ENCODE results near the gene PTH2R. TPM values are rescaled to one million over a fixed set of nuclear protein-coding genes. Genes with fewer than 3 reads are reported as not detected.

The PTH2R gene
- total and polyA plus RNA-seq, 2 experiments from 2014 or later: 0.18 to 0.38 TPM

DNA sequence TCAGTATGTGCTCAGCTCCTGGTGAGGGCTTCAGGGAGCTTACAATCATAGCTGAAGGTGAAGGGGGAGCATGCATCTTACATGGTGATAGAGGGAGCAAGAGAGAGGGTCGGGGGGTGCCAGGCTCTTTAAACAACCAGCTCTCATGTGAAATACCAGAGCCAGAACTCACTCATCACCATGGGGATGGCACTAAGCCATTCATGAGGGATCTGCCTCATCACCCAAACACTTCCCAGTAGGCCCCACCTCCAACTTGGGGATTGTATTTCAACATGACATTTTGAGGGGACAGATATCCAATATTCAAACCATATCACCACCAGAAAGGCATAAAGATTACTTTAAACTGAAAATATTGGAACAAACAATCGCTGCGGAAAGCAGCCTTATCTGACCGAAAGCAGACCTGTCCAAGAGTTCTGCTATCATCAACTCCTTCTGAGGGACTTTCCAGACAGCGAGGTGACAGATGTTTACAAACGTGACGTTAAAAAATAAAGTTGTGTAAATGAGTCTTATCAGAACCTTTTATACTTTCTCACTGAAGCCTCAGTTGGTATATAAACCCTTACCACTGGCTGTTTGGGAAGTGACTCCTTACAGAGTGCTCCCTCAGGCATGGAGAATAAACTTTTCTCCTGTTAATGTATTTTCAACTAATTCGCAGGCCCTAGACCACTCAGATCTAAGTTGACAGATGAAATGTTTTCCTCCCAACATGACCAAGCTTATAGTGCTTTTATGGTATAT lies 35.5 kb upstream of the PTH2R start (continued):
- TF ChIP-seq, protein P1, sequence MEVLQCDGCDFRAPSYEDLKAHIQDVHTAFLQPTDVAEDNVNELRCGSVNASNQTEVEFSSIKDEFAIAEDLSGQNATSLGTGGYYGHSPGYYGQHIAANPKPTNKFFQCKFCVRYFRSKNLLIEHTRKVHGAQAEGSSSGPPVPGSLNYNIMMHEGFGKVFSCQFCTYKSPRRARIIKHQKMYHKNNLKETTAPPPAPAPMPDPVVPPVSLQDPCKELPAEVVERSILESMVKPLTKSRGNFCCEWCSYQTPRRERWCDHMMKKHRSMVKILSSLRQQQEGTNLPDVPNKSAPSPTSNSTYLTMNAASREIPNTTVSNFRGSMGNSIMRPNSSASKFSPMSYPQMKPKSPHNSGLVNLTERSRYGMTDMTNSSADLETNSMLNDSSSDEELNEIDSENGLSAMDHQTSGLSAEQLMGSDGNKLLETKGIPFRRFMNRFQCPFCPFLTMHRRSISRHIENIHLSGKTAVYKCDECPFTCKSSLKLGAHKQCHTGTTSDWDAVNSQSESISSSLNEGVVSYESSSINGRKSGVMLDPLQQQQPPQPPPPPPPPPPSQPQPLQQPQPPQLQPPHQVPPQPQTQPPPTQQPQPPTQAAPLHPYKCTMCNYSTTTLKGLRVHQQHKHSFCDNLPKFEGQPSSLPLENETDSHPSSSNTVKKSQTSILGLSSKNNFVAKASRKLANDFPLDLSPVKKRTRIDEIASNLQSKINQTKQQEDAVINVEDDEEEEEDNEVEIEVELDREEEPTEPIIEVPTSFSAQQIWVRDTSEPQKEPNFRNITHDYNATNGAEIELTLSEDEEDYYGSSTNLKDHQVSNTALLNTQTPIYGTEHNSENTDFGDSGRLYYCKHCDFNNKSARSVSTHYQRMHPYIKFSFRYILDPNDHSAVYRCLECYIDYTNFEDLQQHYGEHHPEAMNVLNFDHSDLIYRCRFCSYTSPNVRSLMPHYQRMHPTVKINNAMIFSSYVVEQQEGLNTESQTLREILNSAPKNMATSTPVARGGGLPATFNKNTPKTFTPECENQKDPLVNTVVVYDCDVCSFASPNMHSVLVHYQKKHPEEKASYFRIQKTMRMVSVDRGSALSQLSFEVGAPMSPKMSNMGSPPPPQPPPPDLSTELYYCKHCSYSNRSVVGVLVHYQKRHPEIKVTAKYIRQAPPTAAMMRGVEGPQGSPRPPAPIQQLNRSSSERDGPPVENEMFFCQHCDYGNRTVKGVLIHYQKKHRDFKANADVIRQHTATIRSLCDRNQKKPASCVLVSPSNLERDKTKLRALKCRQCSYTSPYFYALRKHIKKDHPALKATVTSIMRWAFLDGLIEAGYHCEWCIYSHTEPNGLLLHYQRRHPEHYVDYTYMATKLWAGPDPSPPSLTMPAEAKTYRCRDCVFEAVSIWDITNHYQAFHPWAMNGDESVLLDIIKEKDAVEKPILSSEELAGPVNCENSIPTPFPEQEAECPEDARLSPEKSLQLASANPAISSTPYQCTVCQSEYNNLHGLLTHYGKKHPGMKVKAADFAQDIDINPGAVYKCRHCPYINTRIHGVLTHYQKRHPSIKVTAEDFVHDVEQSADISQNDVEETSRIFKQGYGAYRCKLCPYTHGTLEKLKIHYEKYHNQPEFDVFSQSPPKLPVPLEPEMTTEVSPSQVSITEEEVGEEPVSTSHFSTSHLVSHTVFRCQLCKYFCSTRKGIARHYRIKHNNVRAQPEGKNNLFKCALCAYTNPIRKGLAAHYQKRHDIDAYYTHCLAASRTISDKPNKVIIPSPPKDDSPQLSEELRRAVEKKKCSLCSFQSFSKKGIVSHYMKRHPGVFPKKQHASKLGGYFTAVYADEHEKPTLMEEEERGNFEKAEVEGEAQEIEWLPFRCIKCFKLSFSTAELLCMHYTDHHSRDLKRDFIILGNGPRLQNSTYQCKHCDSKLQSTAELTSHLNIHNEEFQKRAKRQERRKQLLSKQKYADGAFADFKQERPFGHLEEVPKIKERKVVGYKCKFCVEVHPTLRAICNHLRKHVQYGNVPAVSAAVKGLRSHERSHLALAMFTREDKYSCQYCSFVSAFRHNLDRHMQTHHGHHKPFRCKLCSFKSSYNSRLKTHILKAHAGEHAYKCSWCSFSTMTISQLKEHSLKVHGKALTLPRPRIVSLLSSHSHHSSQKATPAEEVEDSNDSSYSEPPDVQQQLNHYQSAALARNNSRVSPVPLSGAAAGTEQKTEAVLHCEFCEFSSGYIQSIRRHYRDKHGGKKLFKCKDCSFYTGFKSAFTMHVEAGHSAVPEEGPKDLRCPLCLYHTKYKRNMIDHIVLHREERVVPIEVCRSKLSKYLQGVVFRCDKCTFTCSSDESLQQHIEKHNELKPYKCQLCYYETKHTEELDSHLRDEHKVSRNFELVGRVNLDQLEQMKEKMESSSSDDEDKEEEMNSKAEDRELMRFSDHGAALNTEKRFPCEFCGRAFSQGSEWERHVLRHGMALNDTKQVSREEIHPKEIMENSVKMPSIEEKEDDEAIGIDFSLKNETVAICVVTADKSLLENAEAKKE (CRISPR knock-in tag; IDR thresholded peaks at IDR 0.05): no peak
- no peak for TF ChIP-seq ZNF114 (CRISPR knock-in tag; IDR thresholded peaks at IDR 0.05)
- no peak for TF ChIP-seq CREB1 (CRISPR knock-in tag; IDR thresholded peaks at IDR 0.05; ENCODE audit: low read depth)
- TF ChIP-seq EZH2phosphoT487 (IDR thresholded peaks at IDR 0.05; ENCODE audit: unreplicated experiment): no peak
- TF ChIP-seq ZNF331 (CRISPR knock-in tag; IDR thresholded peaks at IDR 0.05; ENCODE audit: low read depth): no peak
- TF ChIP-seq, protein P2, sequence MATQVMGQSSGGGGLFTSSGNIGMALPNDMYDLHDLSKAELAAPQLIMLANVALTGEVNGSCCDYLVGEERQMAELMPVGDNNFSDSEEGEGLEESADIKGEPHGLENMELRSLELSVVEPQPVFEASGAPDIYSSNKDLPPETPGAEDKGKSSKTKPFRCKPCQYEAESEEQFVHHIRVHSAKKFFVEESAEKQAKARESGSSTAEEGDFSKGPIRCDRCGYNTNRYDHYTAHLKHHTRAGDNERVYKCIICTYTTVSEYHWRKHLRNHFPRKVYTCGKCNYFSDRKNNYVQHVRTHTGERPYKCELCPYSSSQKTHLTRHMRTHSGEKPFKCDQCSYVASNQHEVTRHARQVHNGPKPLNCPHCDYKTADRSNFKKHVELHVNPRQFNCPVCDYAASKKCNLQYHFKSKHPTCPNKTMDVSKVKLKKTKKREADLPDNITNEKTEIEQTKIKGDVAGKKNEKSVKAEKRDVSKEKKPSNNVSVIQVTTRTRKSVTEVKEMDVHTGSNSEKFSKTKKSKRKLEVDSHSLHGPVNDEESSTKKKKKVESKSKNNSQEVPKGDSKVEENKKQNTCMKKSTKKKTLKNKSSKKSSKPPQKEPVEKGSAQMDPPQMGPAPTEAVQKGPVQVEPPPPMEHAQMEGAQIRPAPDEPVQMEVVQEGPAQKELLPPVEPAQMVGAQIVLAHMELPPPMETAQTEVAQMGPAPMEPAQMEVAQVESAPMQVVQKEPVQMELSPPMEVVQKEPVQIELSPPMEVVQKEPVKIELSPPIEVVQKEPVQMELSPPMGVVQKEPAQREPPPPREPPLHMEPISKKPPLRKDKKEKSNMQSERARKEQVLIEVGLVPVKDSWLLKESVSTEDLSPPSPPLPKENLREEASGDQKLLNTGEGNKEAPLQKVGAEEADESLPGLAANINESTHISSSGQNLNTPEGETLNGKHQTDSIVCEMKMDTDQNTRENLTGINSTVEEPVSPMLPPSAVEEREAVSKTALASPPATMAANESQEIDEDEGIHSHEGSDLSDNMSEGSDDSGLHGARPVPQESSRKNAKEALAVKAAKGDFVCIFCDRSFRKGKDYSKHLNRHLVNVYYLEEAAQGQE (IDR thresholded peaks at IDR 0.05; ENCODE audit: unreplicated experiment): no peak
- TF ChIP-seq, protein P3, sequence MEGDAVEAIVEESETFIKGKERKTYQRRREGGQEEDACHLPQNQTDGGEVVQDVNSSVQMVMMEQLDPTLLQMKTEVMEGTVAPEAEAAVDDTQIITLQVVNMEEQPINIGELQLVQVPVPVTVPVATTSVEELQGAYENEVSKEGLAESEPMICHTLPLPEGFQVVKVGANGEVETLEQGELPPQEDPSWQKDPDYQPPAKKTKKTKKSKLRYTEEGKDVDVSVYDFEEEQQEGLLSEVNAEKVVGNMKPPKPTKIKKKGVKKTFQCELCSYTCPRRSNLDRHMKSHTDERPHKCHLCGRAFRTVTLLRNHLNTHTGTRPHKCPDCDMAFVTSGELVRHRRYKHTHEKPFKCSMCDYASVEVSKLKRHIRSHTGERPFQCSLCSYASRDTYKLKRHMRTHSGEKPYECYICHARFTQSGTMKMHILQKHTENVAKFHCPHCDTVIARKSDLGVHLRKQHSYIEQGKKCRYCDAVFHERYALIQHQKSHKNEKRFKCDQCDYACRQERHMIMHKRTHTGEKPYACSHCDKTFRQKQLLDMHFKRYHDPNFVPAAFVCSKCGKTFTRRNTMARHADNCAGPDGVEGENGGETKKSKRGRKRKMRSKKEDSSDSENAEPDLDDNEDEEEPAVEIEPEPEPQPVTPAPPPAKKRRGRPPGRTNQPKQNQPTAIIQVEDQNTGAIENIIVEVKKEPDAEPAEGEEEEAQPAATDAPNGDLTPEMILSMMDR (conservative IDR thresholded peaks at IDR 0.05; ENCODE audit: low read depth in 2 of 2): no peak
- no peak for TF ChIP-seq POLR2AphosphoS5 (IDR thresholded peaks at IDR 0.05; ENCODE audit: low read depth)

Measured in GM23338 (cell line).